ENCODE results near the gene KCNMB3.
"Not testable (repeated sequence)": the region's sequence is repeated elsewhere in the genome, so short reads cannot be mapped to it uniquely, and the experiment has no call there.

Gene KCNMB3
- 0.21 to 0.77 (median 0.76) reads per million in 3 experiments for total RNA-seq

- DNase-seq, result no peak
Measured at GRCh38 chr3:179250803-179251476, at the start of gene KCNMB3. Gene KCNMB3, minus strand, starts transcription at chr3:179251114. Its CDS starts 124 bp downstream, at chr3:179250990.

GRCh38 chr3:179299999-179300613, 49.2 kb upstream of the KCNMB3 start:
- no peak for DNase-seq

GRCh38 chr3:179299316-179299715, 48.4 kb upstream of the KCNMB3 start:
- no peak for DNase-seq

- DNase-seq, result no peak
Measured at GRCh38 chr3:179297971-179298725, 47.2 kb upstream of the KCNMB3 start.

DNA sequence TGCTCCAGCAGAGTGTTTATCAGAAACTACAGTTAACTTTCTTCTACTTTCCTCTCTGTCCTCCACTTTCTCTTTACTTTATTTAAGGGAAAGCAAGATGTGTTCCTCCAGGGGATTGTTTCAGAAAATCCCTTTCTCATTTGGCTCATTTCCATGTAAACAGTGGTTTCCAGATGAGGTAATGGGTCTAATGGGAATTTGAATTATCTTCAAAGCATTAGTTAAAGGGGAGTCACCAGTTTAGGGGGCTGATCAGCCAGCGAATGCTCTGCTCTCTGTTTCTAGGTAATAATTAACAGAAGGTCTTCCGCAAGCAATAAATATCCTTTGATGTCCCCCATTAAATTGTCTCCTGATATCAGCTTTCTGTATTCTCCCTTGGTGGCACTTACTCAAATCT, 41.5 kb upstream of the KCNMB3 start:
- DNase-seq, result no peak

DNA sequence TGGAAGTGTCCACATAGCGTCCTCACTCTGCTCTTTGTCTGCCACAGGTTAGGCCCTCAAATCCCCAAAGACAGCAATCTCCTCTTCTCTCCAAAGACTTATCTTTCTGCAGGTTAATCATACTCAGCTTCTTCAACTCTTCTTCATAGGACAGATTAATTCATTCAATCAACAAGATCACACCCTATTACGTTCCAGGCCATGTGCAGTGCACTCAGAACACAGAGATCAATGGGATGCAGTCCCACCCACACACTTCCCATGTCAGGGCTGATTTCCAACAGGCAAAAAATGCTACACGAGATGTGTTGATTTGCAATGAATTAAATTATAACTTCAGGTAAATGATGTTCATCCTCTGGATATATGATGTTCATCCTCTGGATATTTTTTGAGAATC, 38.4 kb upstream of the KCNMB3 start:
- DNase-seq, result no peak

- no peak for DNase-seq
Measured at GRCh38 chr3:179288845-179289244, 37.9 kb upstream of the KCNMB3 start.

- no peak for DNase-seq
Measured at GRCh38 chr3:179286331-179286730, 35.4 kb upstream of the KCNMB3 start.

DNA sequence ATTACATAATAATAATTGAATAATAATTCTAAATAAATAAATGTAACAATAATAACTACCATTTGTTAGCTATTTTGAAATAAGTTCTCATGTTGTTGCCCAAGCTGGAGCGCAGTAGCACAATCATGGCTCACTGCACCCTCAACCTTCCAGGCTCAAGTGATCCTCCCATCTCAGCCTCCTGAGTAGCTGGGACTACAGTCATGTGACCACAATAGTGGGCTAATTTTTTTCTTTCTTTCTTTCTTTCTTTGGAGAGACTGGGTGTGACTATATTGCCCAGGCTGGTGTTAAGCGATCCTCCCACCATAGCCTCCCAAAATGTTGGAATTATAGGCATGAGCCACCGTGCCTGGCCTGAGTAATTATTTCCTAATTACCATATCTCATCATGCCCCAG, 30.9 kb upstream of the KCNMB3 start:
- DNase-seq, result no peak

GRCh38 chr3:179279837-179280236, 28.9 kb upstream of the KCNMB3 start:
- DNase-seq, result no peak

DNA sequence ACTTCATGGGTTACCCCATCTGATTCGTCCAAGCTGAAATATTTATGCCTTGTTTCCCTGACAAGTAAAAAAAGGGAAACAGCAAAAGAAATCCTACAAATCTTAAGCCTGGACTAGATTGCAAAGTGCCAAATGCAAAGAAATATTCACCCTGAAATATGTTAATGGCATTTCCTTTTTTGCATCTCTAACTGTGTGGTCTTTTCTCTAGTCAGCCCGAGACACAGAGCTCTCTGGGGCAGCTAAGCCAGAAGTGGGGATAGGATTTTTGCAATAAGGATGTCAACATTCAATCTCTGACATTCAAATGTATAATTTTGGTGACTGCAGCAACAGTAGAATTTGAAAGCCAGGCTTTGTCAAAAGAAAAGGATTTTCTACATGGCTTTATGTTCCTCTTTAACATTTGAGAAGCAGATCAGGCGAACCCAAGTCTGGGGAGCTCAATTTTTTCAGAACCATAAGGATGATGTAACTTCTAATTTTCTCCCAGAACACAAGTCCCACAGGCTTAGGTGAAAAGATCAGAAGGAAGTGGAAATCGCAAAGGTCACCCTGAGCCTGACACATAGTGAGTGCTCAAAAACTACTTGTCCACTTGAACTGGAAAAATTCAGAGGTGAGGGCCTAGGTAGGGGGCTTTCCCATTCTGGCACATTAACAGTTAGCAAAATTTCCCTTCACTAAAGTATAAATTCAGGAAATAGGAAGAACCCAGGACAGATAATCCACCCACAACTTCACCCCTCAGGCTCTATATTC, 28.2 kb upstream of the KCNMB3 start:
- DNase-seq, result no peak

DNA sequence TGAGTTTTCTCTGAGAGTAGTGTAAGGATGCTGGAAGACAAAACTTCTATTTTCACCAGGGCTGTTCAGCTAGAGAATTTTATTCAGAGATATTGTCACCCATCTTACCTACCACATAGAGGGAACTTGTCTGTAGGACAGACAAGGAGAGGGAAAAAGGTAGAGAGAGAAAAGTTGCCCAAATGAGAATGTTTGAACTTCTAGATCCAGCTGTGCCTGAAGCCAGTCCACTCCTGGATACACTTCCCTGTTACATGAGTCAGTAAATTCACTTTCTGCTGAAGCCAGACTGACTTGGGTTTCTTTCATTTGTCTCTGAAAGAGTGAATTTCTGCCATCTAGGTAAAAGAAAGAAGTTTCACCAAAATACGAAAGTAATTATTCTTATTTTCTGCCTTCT, 27.2 kb upstream of the KCNMB3 start:
- DNase-seq, result no peak

- no peak for DNase-seq
Measured at GRCh38 chr3:179276743-179277142, 25.8 kb upstream of the KCNMB3 start.

GRCh38 chr3:179276001-179276400, 25.1 kb upstream of the KCNMB3 start:
- no peak for DNase-seq

DNA sequence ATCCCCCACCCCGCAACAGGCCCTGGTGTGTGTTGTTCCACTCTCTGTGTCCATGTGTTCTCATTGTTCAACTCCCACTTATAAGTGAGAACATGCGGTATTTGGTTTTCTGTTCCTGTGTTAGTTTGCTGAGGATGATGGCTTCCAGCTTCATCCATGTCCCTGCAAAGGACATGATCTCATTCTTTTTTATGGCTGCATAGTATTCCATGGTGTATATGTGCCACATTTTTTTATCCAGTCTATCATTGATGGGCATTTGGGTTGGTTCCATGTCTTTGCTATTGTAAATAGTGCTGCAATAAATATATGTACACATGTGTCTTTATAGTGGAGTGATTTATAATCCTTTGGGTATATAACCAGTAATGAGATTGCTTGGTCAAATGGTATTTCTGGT, 23.5 kb upstream of the KCNMB3 start:
- DNase-seq, result not testable (repeated sequence)

- DNase-seq, result no peak
Measured at GRCh38 chr3:179272385-179272784, 21.5 kb upstream of the KCNMB3 start.

DNA sequence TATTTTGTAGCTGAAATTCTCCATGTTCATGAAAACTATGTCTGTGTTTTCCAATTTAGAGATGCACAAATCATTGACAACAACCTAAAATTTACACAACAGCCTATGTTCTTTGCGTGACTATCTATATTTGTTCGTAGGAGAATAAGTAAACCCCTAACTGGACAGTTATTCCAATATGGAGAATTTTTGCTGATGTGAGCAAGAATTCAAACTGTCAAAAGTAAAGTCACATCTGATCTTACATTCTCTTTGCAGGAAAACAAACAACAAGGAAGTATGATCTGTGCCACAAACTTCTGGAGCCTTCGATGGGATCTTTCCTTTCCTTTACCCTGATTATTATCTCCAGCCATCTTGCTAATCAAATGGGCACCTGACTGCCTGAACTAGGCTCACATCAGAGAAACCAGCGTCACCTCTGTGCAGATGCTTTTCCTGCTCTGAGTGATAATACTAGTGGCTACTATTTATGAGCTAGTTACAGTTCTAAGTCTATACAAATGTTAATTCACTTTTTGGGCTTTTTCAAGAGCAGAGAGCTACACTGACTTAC, 18.3 kb upstream of the KCNMB3 start:
- no peak for DNase-seq

- no peak for DNase-seq
Measured at GRCh38 chr3:179268400-179269051, 17.6 kb upstream of the KCNMB3 start.

DNA sequence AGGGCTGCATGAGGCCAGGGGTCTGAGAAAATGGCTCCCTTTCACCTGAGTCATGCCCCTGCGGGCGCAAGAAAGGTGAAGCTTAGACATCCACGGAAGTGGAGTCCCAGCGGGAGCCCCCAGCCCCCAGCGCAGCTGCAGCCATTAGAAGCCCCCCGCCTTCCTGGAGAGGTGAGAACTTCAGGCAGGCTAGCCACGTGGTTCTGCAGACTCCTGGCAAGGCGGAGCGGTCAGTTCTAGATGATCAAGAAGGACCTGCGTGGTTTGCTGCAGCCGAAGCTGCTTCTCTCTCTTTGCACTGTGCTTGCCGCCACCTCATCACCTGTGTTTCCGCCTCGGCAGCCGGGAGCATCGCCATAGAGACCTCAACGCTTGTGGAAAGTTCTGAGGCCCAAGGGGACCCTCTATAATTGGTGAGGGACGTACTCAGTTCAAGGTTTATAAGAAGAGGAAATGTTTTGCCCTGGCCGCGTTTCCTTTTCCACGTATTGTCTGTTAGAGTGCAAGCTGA, 15.8 kb upstream of the KCNMB3 start:
- DNase-seq, result no peak

GRCh38 chr3:179265875-179266274, 15.0 kb upstream of the KCNMB3 start:
- no peak for DNase-seq

- DNase-seq, result no peak
Measured at GRCh38 chr3:179265092-179265491, 14.2 kb upstream of the KCNMB3 start.

DNA sequence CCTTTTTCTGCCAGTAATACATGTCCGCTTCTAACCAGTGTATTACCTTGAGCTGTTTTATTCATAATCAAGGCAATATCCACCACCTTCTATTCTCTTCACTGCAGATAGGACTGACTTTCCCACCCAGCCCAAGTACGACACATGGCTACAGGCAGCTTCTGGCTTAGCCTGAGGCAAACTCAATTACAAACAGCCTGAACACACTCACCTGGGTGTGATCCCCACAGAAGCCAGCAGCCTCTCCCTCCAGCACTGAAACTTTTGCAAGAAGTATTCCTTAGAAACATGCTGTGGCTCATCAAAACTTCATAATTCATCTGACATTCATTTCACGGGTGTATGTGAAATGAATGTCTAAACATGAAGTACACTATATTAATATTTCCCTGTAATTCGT, 13.5 kb upstream of the KCNMB3 start:
- DNase-seq, result no peak

Data from central memory CD4-positive, alpha-beta T cell (primary cell).